K562 (cell line): ENCODE results near the gene ATXN7L1. TPM values are rescaled to one million over a fixed set of nuclear protein-coding genes. Genes with fewer than 3 reads are reported as not detected.

Experiments
- ATAC-seq: fragments of 200-7000 bp; cut with Tn5 transposase; 3 replicates; pipeline ENCODE4 v1.9.1; 2020; ENCODE audit warnings: moderate library complexity
- BruUV-seq: library from RNA; stranded (reverse); fragments of 400-500 nt; replicated peaks from 2 replicates; lab custom pipeline; 2021; lab: Mats Ljungman, UMichigan
- CTCF ChIA-PET: fragments of 300-600 bp; formaldehyde crosslinking; extraction: SDS; loops from one replicate; lab custom pipeline; 2021; ENCODE audit warnings: low intra/inter-chr PET ratio; lab: Yijun Ruan, JAX
- POLR2A ChIA-PET: fragments of 300-600, 350-650 bp; sonication (Branson Sonifier 250); formaldehyde crosslinking; extraction: SDS; loops from one replicate; lab custom pipeline; 2021; ENCODE audit warnings: antibody characterized with exemption, inconsistent platforms; lab: Yijun Ruan, JAX
- DNase-seq, 4 experiments: peaks; one replicate each; pipeline versions ENCODE4 v3.0.0 to v3.0.0-alpha.2; 2011 to 2018; ENCODE audit warnings: low spot score in 3 of 4, mixed read lengths in 3 of 4; ENCODE audit errors: extremely low read depth in 1 of 4
- FAIRE-seq: peaks from 2 replicates; lab custom pipeline; 2011; peaks lifted over from hg19 to GRCh38; lab: Jason Lieb, UNC
- H2AFZ ChIP-seq: 2 replicates; pipeline ENCODE4 v1.6.0; 2011; ENCODE audit warnings: low read depth, low read length, control low read depth, inconsistent platforms
- H3K27ac ChIP-seq: fragments of 200-600 bp; 3 replicates; pipeline ENCODE4 v1.8.0; 2011; ENCODE audit warnings: low read depth, mild to moderate bottlenecking, control low read depth, inconsistent platforms, low read length, moderate library complexity, mixed read lengths; ENCODE audit errors: extremely low read depth
- H3K27me3 ChIP-seq, 2 experiments: fragments of 300-600 bp in 1 of 2; 2 replicates in 1 of 2; 3 replicates in 1 of 2; pipeline versions ENCODE4 v1.6.0 to v1.8.0; 2011; ENCODE audit warnings: inconsistent platforms in 2 of 2, low read length in 2 of 2, mild to moderate bottlenecking in 1 of 2, mixed read lengths in 1 of 2, moderate library complexity in 1 of 2; ENCODE audit not compliant: control insufficient read depth in 2 of 2, insufficient read depth in 2 of 2
- H3K36me3 ChIP-seq: fragments of 300-600 bp; 3 replicates; pipeline ENCODE4 v1.8.0; 2011; ENCODE audit warnings: mild to moderate bottlenecking, low read length, inconsistent platforms; ENCODE audit not compliant: control insufficient read depth, insufficient read depth
- H3K4me1 ChIP-seq, 2 experiments: fragments of 200-600 bp in 1 of 2; replicated peaks in 1 of 2; 2 replicates in 1 of 2; 3 replicates in 1 of 2; pipeline versions ENCODE4 v1.5.1 to v1.8.0; 2011; ENCODE audit warnings: inconsistent platforms in 2 of 2, low read length in 2 of 2, mild to moderate bottlenecking in 1 of 2, mixed read lengths in 1 of 2, moderate library complexity in 1 of 2; ENCODE audit not compliant: control insufficient read depth in 2 of 2, insufficient read depth in 2 of 2
- H3K4me2 ChIP-seq: 2 replicates; pipeline ENCODE4 v1.6.1; 2011; ENCODE audit warnings: low read length, control low read depth, inconsistent platforms, mixed read lengths; ENCODE audit not compliant: insufficient read depth
- H3K4me3 ChIP-seq: fragments of 200-600 bp; sonication (generic), shearing (Covaris generic); 2 replicates; pipeline ENCODE4 v1.5.1; 2016; ENCODE audit warnings: control low read depth, inconsistent platforms
- H3K79me2 ChIP-seq: fragments of 200-600 bp; 3 replicates; pipeline ENCODE4 v1.8.0; 2011; ENCODE audit warnings: low read length, inconsistent platforms; ENCODE audit not compliant: control insufficient read depth, insufficient read depth
- H3K9ac ChIP-seq, 2 experiments: 2 replicates each; pipeline versions ENCODE4 v1.6.0 to v1.6.1; 2011; ENCODE audit warnings: low read depth in 2 of 2, low read length in 2 of 2, control low read depth in 1 of 2, inconsistent platforms in 1 of 2, mild to moderate bottlenecking in 1 of 2, mixed read lengths in 1 of 2; ENCODE audit not compliant: insufficient read depth in 1 of 2
- H3K9me1 ChIP-seq: one replicate; pipeline ENCODE4 v1.6.0; 2011; ENCODE audit warnings: inconsistent platforms, mild to moderate bottlenecking, low read length, moderate library complexity; ENCODE audit not compliant: control insufficient read depth, insufficient read depth
- H3K9me3 ChIP-seq: replicated peaks from 2 replicates; pipeline ENCODE4 v1.5.1; 2011; ENCODE audit warnings: low read depth, low read length, inconsistent platforms; ENCODE audit not compliant: control insufficient read depth, insufficient read depth
- H4K20me1 ChIP-seq: replicated peaks from 2 replicates; pipeline ENCODE4 v1.6.1; 2011; ENCODE audit warnings: low read length, inconsistent platforms, mixed read lengths; ENCODE audit not compliant: control insufficient read depth, insufficient read depth
- E2F1 ChIP-seq: sonication (generic); formaldehyde crosslinking; IDR thresholded peaks from 2 replicates; pipeline ENCODE4 v1.8.1; 2023; ENCODE audit warnings: mild to moderate bottlenecking, missing genetic modification reagents, moderate library complexity
- GTF3C2 ChIP-seq: IDR thresholded peaks from 3 replicates; pipeline ENCODE4 v1.6.1; 2011; ENCODE audit warnings: borderline replicate concordance, mild to moderate bottlenecking, moderate library complexity; ENCODE audit not compliant: insufficient read length; ENCODE audit errors: extremely low read depth
- TAF15 ChIP-seq: fragments of 200-400 bp; formaldehyde crosslinking; IDR thresholded peaks from 2 replicates; pipeline ENCODE4 v1.6.1; 2017; ENCODE audit warnings: mild to moderate bottlenecking, low read depth, low read length, moderate library complexity
- ZBTB17 ChIP-seq: fragments of 450-650 bp; formaldehyde crosslinking; IDR thresholded peaks from 2 replicates; pipeline ENCODE4 v1.4.0; 2020; ENCODE audit warnings: mild to moderate bottlenecking
- WGBS: fragments of 100-300 bp; shearing (Covaris generic); methylation state at CpG from one replicate; pipeline ENCODE4 v1.1.6; 2016; ENCODE audit warnings: low coverage, mixed read lengths; ENCODE audit not compliant: insufficient coverage; ENCODE audit errors: missing lambda C conversion rate; 5-methylcytosine and 5-hydroxymethylcytosine counted together
- in situ Hi-C: fragments of 300-500 bp; cut with MboI; formaldehyde crosslinking; loops from 4 replicates; pipeline ENCODE4 v1.15.0; 2018; ENCODE audit warnings: inconsistent platforms, mixed read lengths
- intact Hi-C: fragments of 100-400 bp; cut with micrococcal nuclease; formaldehyde crosslinking; loops from 2 replicates; pipeline ENCODE4 v1.14.2; 2022
- polyA plus RNA-seq, 8 experiments: library from polyadenylated mRNA; depleted of rRNA in 4 of 8; stranded (reverse) in 5 of 8; unstranded in 3 of 8; fragments of >200 nt; fragmentation: Nextera tagmentation in 2 of 8; fragmentation: Illumina TruSeq in 1 of 8; extraction: Ambion mirVana in 2 of 8; extraction: Trizol in 1 of 8; gene quantifications; 2 replicates each; pipeline versions ENCODE4 v1.2.1 to v1.2.3, GENCODE V29; 2011 to 2014; ENCODE audit warnings: inconsistent platforms in 1 of 8, missing spikeins in 1 of 8
- total RNA-seq, 7 experiments: library from RNA; depleted of rRNA in 6 of 7; stranded (reverse); fragments of >200 nt in 6 of 7; fragmentation: Illumina TruSeq in 2 of 7; extraction: Trizol in 2 of 7; gene quantifications; 2 replicates each; pipeline versions ENCODE4 v1.2.1 to v1.2.3, GENCODE V29; 2011 to 2021; ENCODE audit warnings: low replicate concordance in 1 of 7

ATXN7L1 gene
- total and polyA plus RNA-seq, 9 of the 15 experiments (the other 6 are each of a cell fraction or from before 2014, with no cell fraction given), result 6.6 to 13.7 (median 10.7) TPM

GRCh38 chr7:105799006-105799405 lies 77.4 kb downstream of the ATXN7L1 start:
- Histone ChIP-seq H3K4me3 (no peak overlapping the region), H3K4me1 (no peaks in the 10 kb centered on the region), H3K27ac (no peak overlapping the region), H3K4me2 (no peak overlapping the region), H2AFZ (no peak overlapping the region), H4K20me1 (peaks cover 33% of the 10 kb centered on the region), H3K9me3 (no peaks in the 10 kb centered on the region), H3K9ac (no peak overlapping the region), H3K27me3 (peaks cover 17 to 41% of the 10 kb centered on the region in 2 experiments; a peak in 4 of 5 replicates), H3K79me2 (no peaks in the 10 kb centered on the region), H3K9me1 (no peaks in the 10 kb centered on the region), H3K36me3 (no peaks in the 10 kb centered on the region)
- TF ChIP-seq E2F1 (CRISPR knock-in tag) (no peak), GTF3C2 (no peak), ZBTB17 (no peak), TAF15 (no peak)
- intact Hi-C loops (no loop called here), in situ Hi-C loops (no loop called here)
- 17% methylated on average over 4 of the region's 4 CpGs for WGBS
- no TSS peak for BruUV-seq
- POLR2A ChIA-PET, result interaction anchor here (0.9 to 2.5 kb wide), 2 partner anchors 9 to 12 kb away, joined by 3 to 17 read pairs; no protein-coding TSS in a partner anchor
- DNase-seq (no peak), ATAC-seq (no peak), FAIRE-seq (no peak)
- CTCF ChIA-PET, result no interaction called here
